Measurements from ENCODE around the gene COL20A1.

COL20A1 gene

GRCh38 chr20:63257629-63258028 lies 35.4 kb upstream of the COL20A1 start:
- no peak for ATAC-seq
- TF ChIP-seq ZNF565 (CRISPR knock-in tag; conservative IDR thresholded peaks at IDR 0.05; ENCODE audit: low read depth) (no peak), OSR1 (CRISPR knock-in tag; IDR thresholded peaks at IDR 0.05) (no peak), ZNF8 (CRISPR knock-in tag; IDR thresholded peaks at IDR 0.05) (no peak)

- TF ChIP-seq ZNF8 (CRISPR knock-in tag; IDR thresholded peaks at IDR 0.05) (no peak), BACH2 (CRISPR knock-in tag; IDR thresholded peaks at IDR 0.05; ENCODE audit: borderline replicate concordance) (no peak), CSRNP3 (CRISPR knock-in tag; IDR thresholded peaks at IDR 0.05) (no peak), ZFP3 (CRISPR knock-in tag; IDR thresholded peaks at IDR 0.05) (no peak), CSDC2 (CRISPR knock-in tag; IDR thresholded peaks at IDR 0.05) (no peak), PATZ1 (CRISPR knock-in tag; IDR thresholded peaks at IDR 0.05; ENCODE audit: borderline replicate concordance) (no peak), ZC3H10 (CRISPR knock-in tag; IDR thresholded peaks at IDR 0.05) (no peak), ISL1 (CRISPR knock-in tag; IDR thresholded peaks at IDR 0.05) (no peak), TSHZ2 (CRISPR knock-in tag; IDR thresholded peaks at IDR 0.05) (no peak), ARNTL (CRISPR knock-in tag; IDR thresholded peaks at IDR 0.05; ENCODE audit: borderline replicate concordance, low read depth) (no peak), ZNF70 (CRISPR knock-in tag; IDR thresholded peaks at IDR 0.05) (no peak), ZNF565 (CRISPR knock-in tag; conservative IDR thresholded peaks at IDR 0.05; ENCODE audit: low read depth) (no peak), POU6F1 (CRISPR knock-in tag; IDR thresholded peaks at IDR 0.05; ENCODE audit: borderline replicate concordance, low read depth) (no peak), ZFP30 (CRISPR knock-in tag; IDR thresholded peaks at IDR 0.05) (no peak)
- ATAC-seq = no peak
These were observed 34.2 kb upstream of the COL20A1 start for GRCh38 chr20:63258781-63259180.

- ATAC-seq = no peak
- TF ChIP-seq ZNF565 (CRISPR knock-in tag; conservative IDR thresholded peaks at IDR 0.05; ENCODE audit: low read depth) (no peak), TSHZ2 (CRISPR knock-in tag; IDR thresholded peaks at IDR 0.05) (no peak), GLIS3 (CRISPR knock-in tag; IDR thresholded peaks at IDR 0.05) (no peak), ESRRG (CRISPR knock-in tag; IDR thresholded peaks at IDR 0.05) (no peak), TOX (CRISPR knock-in tag; IDR thresholded peaks at IDR 0.05; ENCODE audit: borderline replicate concordance) (no peak), PATZ1 (CRISPR knock-in tag; IDR thresholded peaks at IDR 0.05; ENCODE audit: borderline replicate concordance) (no peak), CSDC2 (CRISPR knock-in tag; IDR thresholded peaks at IDR 0.05) (no peak), ISL1 (CRISPR knock-in tag; IDR thresholded peaks at IDR 0.05) (no peak), OSR1 (CRISPR knock-in tag; IDR thresholded peaks at IDR 0.05) (no peak), ZNF70 (CRISPR knock-in tag; IDR thresholded peaks at IDR 0.05) (no peak), CREB5 (CRISPR knock-in tag; IDR thresholded peaks at IDR 0.05; ENCODE audit: low read depth) (no peak), ZC3H10 (CRISPR knock-in tag; IDR thresholded peaks at IDR 0.05) (no peak), CSRNP3 (CRISPR knock-in tag; IDR thresholded peaks at IDR 0.05) (no peak), ARNTL (CRISPR knock-in tag; IDR thresholded peaks at IDR 0.05; ENCODE audit: borderline replicate concordance, low read depth) (no peak), ZNF8 (CRISPR knock-in tag; IDR thresholded peaks at IDR 0.05) (no peak), SNAI2 (CRISPR knock-in tag; IDR thresholded peaks at IDR 0.05) (no peak)
These were observed 33.1 kb upstream of the COL20A1 start for GRCh38 chr20:63259734-63260460.
